GM21717 (cell line): ENCODE data around the gene ISLR.

Experiments used
- ATAC-seq: cut with Tn5 transposase; IDR thresholded peaks from one replicate; pipeline ENCODE4 v1.9.1; 2021; ENCODE audit warnings: mild to moderate bottlenecking, moderate library complexity; ENCODE audit not compliant: unreplicated experiment

The ISLR gene

DNA sequence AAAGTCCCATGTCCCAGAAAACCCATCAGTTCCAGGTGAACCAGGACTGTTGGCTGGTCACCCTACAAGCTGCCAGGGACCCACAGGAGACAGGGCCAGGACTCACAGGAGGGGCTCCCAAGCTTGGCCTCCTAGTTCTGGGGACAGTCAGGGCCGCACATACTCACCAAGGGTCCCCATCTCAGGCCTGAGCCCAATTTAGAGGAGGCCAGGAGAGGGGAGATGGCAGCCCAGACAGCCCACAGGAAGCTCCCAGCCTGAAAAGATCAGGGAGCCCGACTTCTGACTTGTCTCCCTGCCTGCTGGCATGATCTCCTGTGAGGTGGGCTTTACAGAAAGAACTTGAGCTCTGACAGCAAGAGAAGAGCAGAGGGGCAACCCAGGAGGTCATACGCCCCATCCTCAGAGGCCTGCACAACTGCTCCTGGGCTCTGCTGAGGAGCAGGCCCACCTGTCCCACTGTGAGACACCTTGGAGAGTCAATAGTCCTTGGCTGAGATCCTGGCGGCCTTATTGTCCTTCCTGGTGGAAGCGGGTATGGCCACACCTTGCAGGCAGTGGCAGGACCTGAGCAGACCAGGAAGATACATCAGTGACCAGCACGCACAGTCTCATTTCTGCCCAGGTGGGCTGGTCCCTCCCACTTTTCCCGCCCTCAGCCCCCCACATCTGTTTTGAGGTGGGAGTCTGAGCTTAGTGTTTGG is 2.5 kb upstream of the ISLR start:
- no peak for ATAC-seq

DNA sequence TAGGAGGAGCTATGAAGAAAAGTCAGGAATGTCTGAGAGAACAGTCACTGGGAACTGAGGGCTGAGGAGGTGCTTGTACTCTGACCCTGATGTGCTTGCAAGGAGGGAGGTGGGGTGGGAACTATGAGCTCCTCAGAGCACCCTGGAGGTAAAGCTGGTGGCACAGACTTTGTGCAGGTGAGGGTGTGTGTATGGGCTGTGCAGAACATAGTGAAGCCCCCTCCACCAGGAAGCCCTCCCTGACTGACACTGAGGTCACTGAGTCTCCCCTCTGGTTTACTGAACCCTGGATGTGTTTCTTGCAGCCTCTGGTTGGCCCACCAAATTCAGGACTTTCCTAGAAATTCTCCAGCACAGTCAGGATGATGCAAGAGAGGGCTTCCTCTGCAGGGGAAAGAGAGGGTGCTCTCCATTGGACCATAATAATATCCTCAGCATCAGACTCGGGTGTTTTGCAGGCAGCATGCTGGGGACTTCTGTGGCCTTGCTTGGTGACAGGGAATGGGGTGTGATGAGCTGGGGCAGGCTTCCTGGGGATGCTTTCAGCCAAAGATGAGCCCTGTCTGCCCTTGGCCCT is 1.5 kb upstream of the ISLR start:
- ATAC-seq = no peak

DNA sequence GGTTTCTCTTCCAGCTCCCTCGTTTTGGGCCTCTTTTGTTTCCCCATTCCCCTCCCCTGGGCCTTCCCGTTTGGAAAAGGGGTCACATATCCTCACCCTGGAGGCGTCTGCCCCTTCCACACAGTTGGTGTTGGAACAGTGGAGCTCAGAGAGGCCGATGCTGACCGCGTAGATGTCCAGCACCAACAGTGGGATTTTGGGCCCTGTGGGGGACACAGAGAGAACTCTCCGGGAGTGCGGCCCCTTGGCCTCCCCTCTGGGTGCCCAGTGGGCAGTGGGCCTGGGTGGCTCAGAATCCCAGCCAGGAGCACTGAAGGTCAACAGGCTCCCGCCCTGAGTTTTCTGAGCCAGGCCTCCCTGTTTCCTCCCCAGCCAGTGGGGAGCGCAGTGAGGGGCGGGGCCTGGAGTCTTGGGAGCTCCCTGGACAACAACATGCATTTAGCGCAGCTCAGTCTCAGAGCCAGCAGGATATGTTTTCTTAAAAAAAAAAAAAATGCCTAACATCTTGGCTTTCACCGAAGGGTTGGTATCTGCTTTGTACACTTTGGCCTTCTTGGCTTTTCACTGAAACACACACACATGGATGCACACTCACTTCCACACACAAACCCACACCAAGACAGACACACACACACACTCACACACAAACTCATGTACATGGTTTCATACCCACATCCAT is 670 bp upstream of the ISLR start:
- ATAC-seq = no peak

DNA sequence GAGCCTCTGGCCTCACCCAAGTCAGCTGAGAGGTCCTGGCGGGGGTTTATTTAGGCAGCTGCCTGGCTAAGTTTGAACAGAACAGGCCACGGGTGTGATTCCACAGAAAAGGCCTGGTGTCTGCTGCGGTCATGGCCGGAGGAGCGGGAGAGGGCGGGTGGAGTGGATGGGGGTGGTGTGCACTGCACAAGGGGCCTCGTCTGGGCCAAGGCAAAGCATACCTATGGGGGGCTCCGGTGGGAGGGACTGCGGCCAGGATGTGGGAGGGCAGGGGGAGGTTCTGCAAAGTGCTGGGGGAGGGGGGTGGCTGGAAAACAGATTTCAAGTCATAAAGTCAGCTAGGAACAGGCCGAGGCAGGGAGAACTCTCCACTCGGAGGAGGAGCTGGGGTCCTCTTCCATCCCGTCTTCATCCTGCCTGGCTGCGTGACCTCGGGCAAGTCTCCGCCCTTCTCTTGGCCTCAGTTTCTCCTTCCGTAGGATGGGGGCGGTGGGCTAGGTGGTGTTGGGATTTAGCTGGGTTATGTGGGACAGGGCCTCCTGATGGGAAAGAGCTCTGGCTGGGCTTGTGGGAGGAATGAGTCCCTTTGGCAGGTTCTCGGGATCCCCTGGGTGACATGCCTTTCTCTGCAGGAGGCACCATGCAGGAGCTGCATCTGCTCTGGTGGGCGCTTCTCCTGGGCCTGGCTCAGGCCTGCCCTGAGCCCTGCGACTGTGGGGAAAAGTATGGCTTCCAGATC is 878 bp downstream of the ISLR start:
- no peak for ATAC-seq

DNA sequence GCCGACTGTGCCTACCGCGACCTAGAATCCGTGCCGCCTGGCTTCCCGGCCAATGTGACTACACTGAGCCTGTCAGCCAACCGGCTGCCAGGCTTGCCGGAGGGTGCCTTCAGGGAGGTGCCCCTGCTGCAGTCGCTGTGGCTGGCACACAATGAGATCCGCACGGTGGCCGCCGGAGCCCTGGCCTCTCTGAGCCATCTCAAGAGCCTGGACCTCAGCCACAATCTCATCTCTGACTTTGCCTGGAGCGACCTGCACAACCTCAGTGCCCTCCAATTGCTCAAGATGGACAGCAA is 1.4 kb downstream of the ISLR start:
- no peak for ATAC-seq

DNA sequence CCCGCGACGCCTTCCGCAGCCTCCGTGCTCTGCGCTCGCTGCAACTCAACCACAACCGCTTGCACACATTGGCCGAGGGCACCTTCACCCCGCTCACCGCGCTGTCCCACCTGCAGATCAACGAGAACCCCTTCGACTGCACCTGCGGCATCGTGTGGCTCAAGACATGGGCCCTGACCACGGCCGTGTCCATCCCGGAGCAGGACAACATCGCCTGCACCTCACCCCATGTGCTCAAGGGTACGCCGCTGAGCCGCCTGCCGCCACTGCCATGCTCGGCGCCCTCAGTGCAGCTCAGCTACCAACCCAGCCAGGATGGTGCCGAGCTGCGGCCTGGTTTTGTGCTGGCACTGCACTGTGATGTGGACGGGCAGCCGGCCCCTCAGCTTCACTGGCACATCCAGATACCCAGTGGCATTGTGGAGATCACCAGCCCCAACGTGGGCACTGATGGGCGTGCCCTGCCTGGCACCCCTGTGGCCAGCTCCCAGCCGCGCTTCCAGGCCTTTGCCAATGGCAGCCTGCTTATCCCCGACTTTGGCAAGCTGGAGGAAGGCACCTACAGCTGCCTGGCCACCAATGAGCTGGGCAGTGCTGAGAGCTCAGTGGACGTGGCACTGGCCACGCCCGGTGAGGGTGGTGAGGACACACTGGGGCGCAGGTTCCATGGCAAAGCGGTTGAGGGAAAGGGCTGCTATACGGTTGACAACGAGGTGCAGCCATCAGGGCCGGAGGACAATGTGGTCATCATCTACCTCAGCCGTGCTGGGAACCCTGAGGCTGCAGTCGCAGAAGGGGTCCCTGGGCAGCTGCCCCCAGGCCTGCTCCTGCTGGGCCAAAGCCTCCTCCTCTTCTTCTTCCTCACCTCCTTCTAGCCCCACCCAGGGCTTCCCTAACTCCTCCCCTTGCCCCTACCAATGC is 2.0 kb downstream of the ISLR start:
- no peak for ATAC-seq

DNA sequence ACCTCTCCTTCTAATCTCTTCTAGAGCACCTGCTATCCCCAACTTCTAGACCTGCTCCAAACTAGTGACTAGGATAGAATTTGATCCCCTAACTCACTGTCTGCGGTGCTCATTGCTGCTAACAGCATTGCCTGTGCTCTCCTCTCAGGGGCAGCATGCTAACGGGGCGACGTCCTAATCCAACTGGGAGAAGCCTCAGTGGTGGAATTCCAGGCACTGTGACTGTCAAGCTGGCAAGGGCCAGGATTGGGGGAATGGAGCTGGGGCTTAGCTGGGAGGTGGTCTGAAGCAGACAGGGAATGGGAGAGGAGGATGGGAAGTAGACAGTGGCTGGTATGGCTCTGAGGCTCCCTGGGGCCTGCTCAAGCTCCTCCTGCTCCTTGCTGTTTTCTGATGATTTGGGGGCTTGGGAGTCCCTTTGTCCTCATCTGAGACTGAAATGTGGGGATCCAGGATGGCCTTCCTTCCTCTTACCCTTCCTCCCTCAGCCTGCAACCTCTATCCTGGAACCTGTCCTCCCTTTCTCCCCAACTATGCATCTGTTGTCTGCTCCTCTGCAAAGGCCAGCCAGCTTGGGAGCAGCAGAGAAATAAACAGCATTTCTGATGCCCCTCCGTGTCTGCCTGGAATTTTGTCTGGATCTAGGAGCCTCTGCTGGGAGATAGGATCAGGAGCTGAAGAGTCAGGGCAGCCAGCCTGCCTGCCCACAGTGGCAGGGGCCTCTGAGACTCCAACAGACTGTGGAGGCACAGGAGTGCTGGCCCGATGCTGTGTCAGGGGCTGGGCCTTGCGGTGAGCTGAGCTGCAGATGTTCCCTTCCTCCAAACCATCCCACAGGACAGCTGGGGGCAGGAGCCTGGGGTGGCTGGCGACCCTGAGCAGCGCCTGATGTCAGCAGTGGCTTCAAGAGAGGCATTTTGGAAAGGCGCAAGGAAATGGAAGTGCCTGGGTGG is 3.0 kb downstream of the ISLR start:
- ATAC-seq = no peak

DNA sequence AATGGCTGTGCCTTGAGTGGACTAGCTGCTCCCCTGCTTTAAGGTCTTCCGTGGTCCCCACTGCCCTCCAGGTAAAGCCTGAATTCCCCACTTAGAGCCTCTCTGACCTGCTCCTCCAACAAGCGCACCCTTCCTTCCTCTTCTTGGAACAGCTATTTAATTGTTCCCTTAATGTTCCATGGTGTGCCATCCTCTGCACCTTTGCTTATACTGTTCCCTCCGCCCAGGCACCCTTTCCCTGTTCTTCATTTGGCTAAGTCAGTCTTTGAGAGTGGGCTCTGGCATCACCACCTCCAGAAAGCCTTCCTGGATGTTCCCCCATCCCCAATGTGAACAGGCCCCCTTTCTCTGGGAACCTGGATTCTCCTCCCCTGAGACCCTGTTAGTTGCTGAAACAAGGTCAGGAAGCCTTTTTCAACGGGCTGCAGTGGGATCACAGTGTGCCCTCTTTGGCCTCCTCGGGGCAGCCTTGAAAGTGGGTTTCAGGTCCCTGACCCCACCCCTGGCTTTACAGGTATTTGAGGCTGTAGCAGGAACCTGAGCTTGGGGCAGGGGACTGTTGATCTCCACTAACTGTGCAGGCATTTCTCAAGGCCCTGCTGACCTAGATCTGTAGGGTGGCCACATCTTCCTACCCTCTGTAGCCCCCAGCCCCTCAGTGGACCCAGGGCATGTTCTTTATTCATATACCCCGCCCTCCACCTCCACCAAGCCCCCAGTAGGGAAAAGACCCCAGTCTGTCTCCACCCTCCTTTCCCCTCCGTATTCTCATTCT is 5.0 kb downstream of the ISLR start:
- no peak for ATAC-seq

DNA sequence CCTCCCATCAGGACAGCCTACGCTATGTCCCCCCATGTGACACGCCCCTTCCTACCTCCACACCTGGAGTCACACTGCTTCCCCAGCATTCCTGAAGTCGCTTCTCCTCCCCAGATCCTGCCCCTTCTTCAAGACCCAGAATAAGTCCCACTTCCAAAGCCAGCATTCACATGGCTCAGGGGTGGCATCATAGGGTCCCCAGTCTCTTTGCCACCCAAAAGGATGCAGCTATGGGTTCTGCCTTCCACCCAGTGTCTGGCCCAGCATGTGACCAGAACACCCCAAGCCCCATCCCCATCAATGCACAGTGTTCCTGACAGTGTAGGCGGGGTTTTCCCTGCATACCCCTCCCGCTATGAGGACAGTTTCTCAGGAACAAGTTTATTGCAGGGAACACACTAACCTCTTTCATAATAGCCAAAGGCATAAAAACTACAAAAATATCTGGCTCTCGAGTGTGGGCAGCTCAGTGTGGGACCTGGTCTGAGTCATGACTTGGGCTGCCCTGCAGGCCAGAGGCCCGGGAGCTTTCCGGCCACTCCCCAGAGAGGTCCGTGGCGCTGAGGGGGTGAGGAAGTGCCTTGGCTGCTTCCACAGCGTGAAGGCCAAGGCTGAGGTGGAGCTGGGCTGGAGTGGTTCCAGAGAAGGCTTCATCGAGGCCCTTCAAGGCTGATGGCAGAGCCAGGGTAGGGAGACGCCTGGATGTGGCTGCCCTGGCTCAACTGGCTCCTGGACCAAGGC is 5.8 kb downstream of the ISLR start:
- ATAC-seq = no peak

DNA sequence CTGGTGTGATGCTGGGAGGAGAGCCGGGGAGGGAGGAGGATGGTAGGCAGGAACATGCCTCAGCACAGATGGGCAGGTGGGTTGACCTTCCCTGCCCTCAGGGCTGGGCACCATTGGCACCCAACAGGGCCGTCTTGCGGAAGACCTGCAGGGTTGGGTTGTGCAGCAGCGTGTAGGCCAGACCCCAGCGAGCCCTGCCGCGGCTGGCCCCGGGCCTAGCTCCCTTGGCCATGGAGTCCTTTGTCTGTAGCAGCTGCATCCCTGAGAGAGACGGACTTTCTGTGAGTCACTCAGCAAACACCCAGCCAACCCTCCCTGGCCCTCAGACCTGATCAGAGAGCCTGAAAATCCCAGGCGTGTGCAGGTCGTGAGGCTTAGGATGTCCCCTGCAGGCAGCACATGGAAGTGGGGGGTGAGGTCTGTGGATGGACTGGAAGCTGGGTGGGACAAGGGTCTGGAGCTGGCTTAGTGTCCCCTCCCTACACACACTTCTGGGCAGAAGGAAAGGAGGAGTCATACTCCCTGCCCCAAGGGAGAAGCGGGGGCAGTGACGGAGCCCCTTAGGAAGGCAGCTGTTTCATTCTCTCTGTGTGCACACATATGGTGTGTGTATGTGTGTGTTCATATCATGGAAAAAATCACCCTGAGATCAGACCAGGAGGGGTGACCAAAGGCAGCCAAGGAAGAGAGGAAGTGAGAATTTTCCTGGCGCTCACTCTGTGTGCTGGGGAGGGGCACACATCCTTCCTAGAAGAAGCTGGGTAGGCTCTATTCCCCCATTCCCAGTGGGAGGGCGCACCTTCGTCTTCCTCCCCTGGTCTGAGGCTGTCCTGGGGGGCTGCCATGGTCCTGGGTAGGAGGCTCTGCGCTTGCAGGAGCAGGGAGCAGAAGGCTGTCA is 6.7 kb downstream of the ISLR start:
- no peak for ATAC-seq

DNA sequence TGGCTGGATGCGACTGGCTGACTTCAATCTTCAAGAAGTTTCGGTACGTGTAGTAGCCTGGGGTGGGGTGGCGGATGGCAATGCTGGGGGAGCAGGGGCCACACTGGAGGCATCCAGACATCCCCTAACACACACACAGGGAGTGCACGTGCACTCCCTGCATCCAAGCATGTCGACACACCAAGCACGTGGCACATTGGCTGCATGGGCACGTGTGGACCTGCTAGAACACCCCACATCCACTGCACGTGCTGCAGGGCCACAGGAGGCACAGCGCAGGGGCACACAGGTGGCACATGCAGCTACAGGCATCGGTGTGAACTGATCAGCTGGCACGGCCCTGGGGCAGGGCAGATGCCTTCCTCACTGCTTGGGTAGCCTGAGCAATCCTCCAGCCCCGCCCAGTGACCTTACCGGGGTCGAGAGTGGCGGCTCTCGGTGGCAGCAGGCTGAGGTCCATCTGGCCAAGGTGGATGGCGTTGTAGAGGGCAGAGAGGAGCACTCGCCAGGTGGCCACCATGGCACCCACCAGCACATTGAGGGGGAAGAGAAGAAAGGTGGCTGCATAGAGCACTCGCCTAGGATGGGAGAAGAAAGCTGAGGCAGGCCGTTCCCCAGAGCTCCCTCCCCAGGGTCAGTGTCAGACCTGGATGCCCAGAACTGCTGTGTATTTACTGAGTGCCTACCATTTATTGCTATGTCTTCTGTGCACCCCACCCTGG is 7.5 kb downstream of the ISLR start:
- no peak for ATAC-seq

DNA sequence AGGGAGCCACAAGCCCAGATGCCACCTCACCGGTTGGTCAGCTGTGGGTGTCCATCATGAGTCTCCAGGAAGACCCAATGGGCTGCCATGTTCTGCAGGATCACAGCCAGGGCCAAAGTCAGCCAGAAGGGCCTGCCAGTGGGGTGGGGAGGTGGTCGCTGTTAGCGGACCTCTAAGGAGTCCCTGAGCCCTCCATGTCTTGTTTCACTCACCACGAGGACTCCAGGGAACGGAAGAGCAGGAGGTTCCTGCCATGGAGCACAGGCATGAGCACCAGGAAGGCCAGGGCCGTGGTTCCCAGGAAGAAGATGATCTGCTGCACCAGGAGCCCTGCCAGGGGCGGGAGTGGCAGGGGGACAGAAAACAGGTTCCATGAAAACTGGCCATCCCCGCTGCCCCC is 8.6 kb downstream of the ISLR start:
- no peak for ATAC-seq

DNA sequence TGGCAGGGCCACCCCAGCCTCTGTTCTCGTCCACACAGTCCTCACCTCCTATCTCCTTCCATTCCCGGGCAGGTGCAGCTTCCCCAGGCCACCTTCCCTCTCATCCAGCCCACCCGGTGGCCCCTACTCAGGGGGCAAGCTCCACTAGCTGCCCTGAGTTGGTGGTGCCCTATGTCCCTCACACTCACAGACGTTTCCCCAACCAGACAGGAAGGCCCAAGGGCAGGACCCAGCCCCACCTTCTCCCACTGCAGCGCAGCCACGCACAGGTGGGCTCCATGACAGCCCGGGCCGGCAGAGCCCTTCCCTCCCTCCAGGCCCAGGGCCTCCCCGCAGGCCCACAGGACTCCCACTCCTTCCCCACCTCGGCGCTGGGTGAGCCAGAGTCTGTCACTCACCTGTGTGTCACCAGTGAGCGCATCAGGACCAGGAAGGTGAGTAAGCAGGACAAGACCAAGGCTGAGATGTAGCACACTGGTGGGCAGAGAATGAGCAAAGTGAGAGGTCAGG is 11.1 kb downstream of the ISLR start:
- ATAC-seq = no peak

DNA sequence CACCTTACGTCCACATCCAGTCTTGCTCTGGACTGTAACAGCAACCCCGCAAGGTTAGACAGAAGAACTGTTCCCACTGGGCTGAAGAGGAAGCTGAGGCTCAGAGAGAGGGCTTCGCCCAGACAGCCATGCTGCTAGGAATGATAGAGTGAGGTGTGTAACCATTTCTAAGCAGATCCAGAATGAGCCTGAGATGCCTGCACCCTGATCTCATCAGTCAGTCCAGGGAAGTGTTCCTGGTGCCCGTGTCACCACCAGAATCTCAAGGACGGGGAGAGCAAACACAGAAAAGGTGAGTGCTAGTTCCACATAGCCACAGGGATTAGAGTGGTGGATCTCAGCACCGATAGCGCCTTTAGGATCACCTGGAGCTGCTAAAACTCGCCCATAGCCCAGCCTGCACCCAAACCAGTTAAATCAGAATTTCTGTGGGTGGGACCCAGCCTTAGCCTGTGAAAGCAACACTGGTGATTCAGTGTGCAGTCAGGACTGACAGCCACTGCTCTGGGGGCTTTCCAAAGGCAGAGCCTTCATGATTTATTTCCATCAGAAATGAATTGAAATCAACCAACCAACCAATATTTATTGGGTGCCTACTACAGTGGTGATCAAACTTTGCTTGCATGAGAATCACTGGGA is 12.3 kb downstream of the ISLR start:
- ATAC-seq = no peak

DNA sequence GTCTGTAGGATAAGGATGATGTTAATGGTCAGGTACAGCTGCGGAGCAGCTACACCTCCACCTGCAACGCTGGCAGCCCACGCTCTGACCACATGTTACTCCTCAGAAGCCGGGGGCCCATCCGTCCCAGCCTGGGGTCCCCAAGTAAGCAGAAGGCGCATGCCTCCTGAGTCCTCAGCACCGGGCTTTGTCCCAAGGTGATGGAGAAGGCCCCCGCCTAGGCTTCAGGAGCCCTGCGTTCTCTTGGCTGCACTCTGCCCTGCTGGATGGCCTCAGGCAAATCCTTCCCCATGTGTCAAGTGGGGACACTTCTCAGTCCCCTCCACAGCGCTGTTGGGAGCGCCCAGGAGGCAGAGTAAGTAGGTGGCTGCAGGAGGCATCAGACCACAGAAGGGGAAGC is 14.7 kb downstream of the ISLR start:
- no peak for ATAC-seq

DNA sequence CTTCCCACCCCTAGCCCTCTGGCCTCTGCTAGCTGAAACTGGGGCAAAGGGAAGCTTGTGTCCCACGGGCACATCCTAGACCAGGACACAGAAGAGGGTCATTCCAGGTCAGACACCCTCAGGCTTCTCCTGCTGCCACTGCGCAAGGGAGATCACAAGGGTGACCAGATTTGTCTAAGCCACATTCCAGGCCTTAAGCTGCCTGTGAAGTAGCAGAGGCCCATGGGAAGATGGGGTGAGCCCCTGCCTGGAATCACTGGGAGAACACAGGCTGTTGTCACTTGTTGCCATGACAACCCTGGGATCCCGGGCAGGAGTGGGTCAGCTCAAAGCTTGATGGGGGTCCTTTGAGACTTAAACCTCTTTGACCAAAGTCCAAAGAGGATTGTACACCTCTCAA is 18.3 kb downstream of the ISLR start:
- no peak for ATAC-seq
